GM21717 (cell line): ENCODE results near the gene SGMS2.

Experiments used
- ATAC-seq: cut with Tn5 transposase; IDR thresholded peaks from one replicate; pipeline ENCODE4 v1.9.1; 2021; ENCODE audit warnings: mild to moderate bottlenecking, moderate library complexity; ENCODE audit not compliant: unreplicated experiment

SGMS2 gene

DNA sequence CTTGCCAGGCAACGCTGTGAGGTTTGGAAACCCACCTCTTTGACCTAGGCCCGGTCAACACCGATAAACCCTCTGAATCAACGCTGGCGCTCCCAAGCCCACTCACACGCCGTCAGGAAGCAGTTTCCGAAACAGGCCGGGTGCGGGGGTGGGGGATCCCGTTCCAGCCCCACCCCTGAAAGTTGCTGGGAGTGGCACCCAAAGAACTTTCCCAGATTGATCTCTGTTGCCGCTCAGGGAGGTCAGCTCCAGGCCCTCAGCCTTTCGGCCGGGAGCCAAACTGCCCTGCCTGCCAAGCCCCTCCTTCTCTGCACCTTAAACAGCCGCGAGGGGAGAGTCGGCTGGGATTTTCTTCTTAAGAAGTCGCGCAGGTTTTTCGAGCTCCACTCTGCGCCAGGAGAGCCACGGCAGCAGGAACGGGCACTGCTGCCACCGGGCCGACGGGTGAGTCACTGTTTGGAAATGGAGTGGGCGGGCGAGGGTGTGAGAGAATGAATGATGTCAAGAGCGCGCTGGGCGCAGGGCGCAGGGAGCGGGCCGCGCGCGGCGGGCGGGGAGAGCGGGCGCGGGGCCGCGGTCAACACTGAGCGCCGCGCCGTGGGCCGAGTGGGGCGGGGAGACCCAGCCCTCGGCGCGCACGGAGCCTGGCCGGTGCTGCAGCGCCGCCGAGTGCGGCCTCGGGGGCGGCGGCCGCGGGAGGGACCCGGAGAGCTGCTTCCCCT is at the start of gene SGMS2:
Gene SGMS2, plus strand, starts transcription at position 583 of the 722 bp plus-strand sequence. CDS start 70,622 bp downstream, outside the sequence.
- ATAC-seq, result peak; percentile 65

DNA sequence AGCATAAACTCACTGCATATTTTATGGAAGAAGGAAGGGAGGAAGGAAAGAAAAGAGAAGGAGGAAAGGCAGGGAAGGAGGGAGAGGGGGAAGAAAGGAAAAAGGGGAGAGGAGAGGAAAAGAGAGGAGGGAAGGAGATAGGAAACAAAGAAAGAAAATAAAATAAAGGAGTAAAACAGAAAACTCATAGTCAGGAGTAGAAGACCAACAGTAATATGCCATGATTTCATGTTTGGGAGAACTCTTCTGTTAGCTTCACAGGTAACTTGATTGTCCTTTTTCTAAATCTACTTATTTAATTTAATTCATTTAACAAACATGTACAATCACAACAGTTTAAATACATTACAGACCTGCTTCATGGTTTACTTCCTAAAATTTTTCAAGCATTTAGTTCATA is 46.8 kb upstream of the SGMS2 start:
- ATAC-seq, result no peak

DNA sequence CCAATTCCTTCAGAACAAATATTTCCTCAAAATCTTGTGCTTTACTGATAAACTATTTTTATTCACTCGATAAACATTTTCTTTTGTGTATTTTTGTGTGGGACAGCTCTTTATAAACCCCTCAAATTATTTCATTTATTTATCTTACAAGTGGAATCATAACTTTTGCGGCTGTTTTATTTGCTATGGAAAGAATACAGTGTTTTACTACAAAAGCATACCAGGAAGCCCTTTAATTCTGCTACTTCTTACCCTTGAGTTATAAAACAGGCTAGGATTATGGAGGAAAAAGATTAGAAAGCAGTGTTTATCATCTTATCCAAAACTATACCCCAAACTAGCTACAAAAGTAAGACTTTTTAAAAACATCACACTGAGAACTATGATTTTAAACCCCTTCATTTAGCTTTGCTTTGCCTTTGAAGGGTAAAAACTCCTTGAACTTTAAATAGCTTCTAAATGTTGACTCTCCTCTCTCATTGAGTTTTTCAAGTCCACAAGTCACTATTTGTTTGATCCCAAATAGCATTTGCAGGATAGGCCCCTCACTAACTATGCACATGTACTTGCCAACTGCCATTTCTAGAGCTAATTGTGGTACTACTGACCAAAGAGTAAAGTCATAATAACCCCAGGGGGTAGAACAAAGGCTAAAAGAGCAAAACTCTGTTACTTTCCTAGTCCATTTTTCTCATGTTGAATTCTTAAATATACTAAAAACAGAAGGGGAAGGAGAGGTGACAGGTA is 45.8 kb upstream of the SGMS2 start:
- ATAC-seq, result no peak

DNA sequence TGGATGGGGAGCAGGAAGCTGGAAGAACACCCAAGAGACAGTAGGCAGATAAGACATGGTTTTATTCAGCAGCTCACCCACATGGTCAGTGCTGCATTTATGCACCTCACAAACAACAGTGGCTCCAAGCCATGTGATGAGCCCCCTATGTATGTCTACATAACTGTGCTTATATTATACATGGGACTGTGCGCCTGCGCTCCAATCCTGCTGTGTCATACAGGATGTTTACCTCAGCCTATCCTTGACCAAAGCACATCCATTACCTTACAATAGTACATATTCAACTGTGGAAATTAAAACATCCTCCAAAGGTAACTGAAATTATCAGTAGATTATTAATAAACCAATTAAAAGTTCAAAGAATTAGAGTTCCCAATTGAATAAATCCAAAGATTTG is 44.1 kb upstream of the SGMS2 start:
- ATAC-seq, result no peak

DNA sequence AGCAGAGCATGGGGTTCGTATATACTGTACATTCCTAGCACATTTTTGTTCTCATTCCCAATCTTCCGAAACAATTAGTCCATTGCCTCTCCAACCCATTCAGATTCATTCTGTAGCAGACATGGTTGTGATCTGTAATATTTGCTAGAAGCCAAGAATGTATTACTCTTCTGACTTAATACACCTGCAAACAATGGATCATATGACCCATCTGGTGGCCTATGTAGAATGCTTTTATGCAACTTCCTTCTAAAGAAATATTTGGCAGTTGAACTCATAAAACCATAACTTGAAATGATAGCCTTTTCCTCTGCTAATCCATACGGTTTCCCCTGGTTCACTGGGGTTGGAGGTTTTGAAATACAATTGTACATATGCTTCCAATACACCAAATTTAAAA is 32.8 kb upstream of the SGMS2 start:
- no peak for ATAC-seq

GRCh38 chr4:107792711-107793110 is 32.0 kb upstream of the SGMS2 start:
- ATAC-seq, result no peak

- ATAC-seq, result no peak
Observed at GRCh38 chr4:107793996-107794395, 30.7 kb upstream of the SGMS2 start.

GRCh38 chr4:107799669-107800450 is 24.9 kb upstream of the SGMS2 start:
- no peak for ATAC-seq

GRCh38 chr4:107800706-107801105 is 24.0 kb upstream of the SGMS2 start:
- no peak for ATAC-seq

GRCh38 chr4:107801766-107802211 is 22.9 kb upstream of the SGMS2 start:
- ATAC-seq, result no peak

DNA sequence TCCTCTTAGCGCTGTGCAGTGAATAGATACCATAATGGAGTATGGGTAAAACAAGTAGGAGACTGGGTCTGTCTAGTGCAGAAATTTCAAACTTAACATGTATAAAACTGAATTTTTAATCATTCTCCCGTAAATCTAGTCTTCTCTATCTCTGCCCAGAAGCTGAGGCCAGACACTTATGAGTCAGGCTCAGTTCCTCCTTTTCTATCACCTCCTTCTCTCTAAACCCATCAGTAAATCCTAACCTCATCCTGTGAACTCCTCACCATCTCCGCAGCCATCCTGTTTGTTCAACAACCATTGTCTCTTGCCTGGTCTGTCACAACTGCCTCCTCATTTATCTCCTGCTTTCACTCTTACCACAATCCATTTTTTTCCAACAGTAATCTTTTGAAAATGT is 19.8 kb upstream of the SGMS2 start:
- no peak for ATAC-seq

GRCh38 chr4:107806196-107806595 is 18.5 kb upstream of the SGMS2 start:
- no peak for ATAC-seq

GRCh38 chr4:107808572-107808971 is 16.2 kb upstream of the SGMS2 start:
- no peak for ATAC-seq

GRCh38 chr4:107809210-107809609 is 15.5 kb upstream of the SGMS2 start:
- no peak for ATAC-seq

- ATAC-seq, result no peak
Observed at GRCh38 chr4:107814758-107815157, 10.0 kb upstream of the SGMS2 start.

DNA sequence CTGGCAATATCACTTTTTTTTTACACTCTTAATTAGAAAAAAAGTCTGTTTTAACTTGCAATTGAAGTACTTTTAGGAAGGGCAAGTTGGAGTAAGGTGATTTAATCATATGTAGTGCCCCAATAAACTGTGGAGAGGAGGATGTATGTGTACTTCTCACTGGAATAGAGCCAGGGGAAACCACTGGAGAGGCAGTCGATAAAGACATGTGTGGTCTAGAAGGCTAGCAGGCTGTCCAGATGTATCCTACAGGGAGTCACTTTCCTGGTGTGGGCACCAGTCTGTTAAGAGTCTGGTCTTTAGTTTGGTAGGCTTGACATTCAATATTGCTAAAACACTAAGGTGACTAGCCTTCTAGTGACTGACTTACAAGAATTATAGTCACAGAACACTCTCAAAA is 9.6 kb upstream of the SGMS2 start:
- ATAC-seq, result no peak

GRCh38 chr4:107818301-107818910 is 6.3 kb upstream of the SGMS2 start:
- no peak for ATAC-seq

GRCh38 chr4:107823870-107824349 is 822 bp upstream of the SGMS2 start:
- no peak for ATAC-seq

- peak; percentile 41 for ATAC-seq
Observed at GRCh38 chr4:107825072-107825824, 516 bp downstream of the SGMS2 start.

DNA sequence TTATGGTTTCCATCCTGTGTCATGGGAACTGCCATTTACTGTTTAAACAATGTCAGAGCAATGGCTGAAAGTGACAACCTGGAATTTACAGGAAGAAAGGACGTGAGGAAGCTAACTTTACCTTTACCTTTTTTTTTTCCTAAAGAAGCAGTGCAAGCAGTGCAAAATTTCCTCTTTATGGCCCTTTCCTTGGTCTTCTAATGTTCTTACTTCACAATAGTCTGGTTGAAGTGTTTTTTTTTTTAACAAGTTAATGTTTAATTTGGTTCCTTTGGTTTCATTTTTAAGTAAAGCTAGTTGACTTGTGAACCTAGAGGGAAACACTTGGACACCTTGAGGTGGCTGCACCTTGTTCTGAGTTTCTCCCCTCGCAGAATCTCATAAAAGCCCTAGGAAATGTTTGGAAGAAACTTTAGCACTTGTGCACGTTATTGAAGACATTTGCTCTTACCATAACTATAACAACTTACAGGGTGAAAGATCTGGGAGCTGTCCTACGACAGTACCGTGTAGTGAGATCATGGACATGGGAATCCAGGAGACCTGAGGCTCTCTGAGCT is 1.8 kb downstream of the SGMS2 start:
- no peak for ATAC-seq
